Tibial nerve (tissue), 4 donors: Measurements from ENCODE around the gene IWS1.

Experiments used
- EP300 ChIP-seq, 2 donors: sonication (generic); formaldehyde crosslinking; IDR thresholded peaks; one replicate each; pipeline ENCODE4 v1.6.1; 2017; ENCODE audit warnings: antibody characterized with exemption in 2 of 2, mild to moderate bottlenecking in 1 of 2
- POLR2A ChIP-seq, 2 donors: fragments of 450-650 bp; IDR thresholded peaks; one replicate each; pipeline ENCODE4 v1.6.1; 2017; ENCODE audit warnings: antibody characterized with exemption in 2 of 2, mild to moderate bottlenecking in 2 of 2, moderate library complexity in 2 of 2
- TF ChIP-seq, protein P1 (sequence below), 5 experiments: fragments of 200-600 bp in 3 of 5; fragments of 450-650 bp in 2 of 5; sonication (generic) in 3 of 5; IDR thresholded peaks; one replicate each; pipeline ENCODE4 v1.5.1; 2016 to 2019; ENCODE audit warnings: antibody characterized with exemption in 5 of 5, mild to moderate bottlenecking in 3 of 5, moderate library complexity in 2 of 5

DNA sequence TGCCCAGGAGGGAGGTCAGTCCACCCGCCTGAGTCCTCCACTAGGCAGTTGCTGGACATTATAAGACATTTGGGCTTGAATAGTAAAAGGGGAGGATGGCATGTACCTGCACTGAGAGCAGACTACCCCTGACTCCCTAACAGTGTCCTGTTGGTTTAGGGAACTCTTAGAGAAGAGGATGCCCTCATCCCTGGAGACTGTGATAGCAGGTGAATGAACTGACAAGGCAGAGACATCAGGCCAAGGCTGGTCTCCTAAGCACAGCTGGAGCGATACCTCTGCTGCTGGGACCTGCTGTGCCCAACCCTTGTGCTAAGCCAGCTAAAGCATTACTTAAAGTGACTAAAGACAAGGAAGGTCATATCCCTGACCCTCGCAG lies 73.3 kb downstream of the IWS1 start:
- TF ChIP-seq, protein P1, sequence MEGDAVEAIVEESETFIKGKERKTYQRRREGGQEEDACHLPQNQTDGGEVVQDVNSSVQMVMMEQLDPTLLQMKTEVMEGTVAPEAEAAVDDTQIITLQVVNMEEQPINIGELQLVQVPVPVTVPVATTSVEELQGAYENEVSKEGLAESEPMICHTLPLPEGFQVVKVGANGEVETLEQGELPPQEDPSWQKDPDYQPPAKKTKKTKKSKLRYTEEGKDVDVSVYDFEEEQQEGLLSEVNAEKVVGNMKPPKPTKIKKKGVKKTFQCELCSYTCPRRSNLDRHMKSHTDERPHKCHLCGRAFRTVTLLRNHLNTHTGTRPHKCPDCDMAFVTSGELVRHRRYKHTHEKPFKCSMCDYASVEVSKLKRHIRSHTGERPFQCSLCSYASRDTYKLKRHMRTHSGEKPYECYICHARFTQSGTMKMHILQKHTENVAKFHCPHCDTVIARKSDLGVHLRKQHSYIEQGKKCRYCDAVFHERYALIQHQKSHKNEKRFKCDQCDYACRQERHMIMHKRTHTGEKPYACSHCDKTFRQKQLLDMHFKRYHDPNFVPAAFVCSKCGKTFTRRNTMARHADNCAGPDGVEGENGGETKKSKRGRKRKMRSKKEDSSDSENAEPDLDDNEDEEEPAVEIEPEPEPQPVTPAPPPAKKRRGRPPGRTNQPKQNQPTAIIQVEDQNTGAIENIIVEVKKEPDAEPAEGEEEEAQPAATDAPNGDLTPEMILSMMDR (IDR thresholded peaks at IDR 0.05), result no peak
- TF ChIP-seq POLR2A (IDR thresholded peaks at IDR 0.05) (no peak), EP300 (IDR thresholded peaks at IDR 0.05) (no peak)
